ENCODE results near the gene OR10D3.

OR10D3 gene

DNA sequence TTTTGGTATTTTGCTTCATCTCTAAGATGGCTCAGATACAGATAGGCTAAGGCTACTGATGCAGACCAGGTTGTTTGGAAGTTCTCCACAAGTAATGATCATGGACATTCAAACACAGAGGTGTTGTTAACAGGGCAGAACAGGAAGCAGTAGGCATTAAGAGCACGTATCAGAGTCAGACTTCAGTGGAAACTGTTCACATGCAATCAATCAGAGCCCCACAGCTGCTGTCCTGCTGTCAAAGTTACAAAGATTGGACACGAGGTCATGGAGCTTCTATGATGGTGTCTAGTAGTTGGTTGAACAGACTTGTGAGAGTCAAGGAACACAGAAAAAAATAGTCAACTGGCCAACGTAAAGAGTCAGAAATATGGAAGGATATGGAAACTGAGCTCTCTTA, 19.8 kb downstream of the OR10D3 start:
- TF ChIP-seq, protein P1, sequence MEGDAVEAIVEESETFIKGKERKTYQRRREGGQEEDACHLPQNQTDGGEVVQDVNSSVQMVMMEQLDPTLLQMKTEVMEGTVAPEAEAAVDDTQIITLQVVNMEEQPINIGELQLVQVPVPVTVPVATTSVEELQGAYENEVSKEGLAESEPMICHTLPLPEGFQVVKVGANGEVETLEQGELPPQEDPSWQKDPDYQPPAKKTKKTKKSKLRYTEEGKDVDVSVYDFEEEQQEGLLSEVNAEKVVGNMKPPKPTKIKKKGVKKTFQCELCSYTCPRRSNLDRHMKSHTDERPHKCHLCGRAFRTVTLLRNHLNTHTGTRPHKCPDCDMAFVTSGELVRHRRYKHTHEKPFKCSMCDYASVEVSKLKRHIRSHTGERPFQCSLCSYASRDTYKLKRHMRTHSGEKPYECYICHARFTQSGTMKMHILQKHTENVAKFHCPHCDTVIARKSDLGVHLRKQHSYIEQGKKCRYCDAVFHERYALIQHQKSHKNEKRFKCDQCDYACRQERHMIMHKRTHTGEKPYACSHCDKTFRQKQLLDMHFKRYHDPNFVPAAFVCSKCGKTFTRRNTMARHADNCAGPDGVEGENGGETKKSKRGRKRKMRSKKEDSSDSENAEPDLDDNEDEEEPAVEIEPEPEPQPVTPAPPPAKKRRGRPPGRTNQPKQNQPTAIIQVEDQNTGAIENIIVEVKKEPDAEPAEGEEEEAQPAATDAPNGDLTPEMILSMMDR (IDR thresholded peaks at IDR 0.05; ENCODE audit: insufficient read depth, low read depth, low read length, missing control alignments), result no peak
- no peak for DNase-seq (ENCODE audit: low read depth)
- no peak overlapping the region for H3K4me3 ChIP-seq (ENCODE audit: low read length)

DNA sequence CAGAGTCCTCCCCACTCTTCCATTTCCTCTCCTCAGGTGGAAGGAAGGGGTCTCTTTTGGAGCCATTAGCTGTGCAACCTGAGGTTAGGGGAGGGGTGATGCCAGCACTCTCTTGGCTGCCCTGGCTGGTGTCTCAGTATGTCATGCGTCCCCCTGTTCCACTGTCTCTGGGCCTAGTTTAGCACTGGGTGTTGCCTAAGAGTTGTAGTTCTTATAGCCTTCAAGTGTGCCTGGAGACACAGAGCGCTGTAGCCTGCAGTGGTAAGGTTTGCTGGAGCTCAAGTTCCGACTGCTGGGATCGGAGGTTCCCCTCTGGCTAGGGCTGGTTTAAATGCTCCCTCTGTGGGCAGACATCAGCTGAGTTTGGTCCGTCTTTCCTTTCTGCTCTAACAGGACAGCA, 20.9 kb downstream of the OR10D3 start:
- no peak for DNase-seq (ENCODE audit: low read depth)
- no peak overlapping the region for H3K4me3 ChIP-seq (ENCODE audit: low read length)
- TF ChIP-seq, protein P1 (IDR thresholded peaks at IDR 0.05; ENCODE audit: insufficient read depth, low read depth, low read length, missing control alignments), result no peak

DNA sequence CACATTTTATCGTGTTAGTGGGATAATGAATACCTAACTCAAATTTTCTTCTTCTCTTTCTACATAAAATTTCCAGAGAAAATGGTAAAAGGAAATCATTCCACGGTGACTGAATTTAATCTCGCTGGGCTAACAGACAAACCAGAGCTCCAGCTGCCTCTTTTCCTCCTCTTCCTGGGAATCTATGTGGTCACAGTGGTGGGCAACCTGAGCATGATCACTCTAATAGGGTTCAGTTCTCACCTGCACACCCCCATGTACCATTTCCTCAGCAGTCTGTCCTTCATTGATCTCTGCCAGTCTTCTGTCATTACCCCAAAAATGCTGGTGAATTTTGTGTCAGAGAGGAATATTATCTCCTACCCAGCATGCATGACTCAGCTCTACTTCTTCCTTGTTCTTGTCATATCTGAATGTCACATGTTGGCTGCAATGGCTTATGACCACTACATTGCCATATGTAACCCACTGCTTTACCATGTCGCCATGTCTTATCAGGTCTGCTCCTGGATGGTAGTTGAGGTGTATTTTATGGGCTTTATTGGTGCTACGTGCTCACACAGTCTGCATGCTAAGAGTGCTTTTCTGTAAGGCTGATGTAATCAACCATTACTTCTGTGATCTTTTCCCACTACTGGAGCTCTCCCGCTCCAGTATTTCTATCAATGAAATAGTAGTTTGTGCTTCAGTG, 24.1 kb downstream of the OR10D3 start:
- H3K4me3 ChIP-seq (ENCODE audit: low read length), result no peak overlapping the region
- DNase-seq (ENCODE audit: low read depth), result peak; percentile 9
- TF ChIP-seq, protein P1 (IDR thresholded peaks at IDR 0.05; ENCODE audit: insufficient read depth, low read depth, low read length, missing control alignments), result no peak

DNA sequence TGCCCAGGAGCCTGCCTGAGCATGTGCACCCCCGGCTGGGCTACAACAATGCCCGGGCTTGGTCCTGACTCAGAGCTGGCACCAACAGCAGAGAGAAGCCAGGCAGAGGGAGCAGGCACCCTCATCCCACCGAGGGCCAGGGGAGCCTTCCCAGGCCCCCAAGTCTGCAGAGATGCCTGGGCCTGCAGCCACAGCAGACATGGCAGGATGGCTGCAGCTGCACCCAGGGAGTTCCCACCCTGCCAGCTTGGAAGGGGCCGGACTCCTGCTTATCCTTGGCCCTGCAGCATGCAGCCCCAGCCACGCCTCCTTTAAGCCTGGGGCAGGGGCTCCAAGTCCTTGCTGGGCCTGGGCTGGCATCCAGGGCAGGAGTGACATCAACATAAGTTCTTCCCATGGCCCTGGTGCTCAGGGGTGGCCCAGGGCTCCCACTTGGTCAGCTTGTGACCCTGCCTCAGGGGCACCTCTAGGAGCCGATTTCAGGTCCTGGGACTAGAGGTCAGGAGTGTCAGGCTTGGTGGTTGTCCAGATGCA, 26.7 kb downstream of the OR10D3 start:
- no peak for DNase-seq (ENCODE audit: low read depth)
- TF ChIP-seq, protein P1 (IDR thresholded peaks at IDR 0.05; ENCODE audit: insufficient read depth, low read depth, low read length, missing control alignments), result no peak
- no peak overlapping the region for H3K4me3 ChIP-seq (ENCODE audit: low read length)

DNA sequence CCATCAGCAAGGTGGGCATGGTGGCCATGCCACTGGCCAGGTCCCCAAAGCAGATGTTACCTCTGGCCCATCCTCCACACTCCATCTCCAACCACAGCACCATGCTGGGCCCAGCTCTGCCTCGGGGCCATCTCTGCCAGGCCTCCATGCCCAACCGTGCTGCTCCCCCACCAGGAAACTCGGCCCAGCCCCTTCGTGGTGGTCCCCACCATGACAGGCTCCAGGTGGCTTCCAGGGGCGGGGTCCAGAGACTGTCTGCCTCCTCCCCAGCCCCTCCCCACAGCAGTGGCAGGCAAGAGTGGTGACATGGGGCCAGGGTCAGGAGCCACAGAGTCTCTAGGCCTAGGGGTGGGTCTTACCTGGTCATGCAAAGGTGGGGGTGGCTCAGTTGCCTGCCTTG, 27.3 kb downstream of the OR10D3 start:
- TF ChIP-seq, protein P1 (IDR thresholded peaks at IDR 0.05; ENCODE audit: insufficient read depth, low read depth, low read length, missing control alignments), result no peak
- no peak for DNase-seq (ENCODE audit: low read depth)
- H3K4me3 ChIP-seq (ENCODE audit: low read length), result no peak overlapping the region

DNA sequence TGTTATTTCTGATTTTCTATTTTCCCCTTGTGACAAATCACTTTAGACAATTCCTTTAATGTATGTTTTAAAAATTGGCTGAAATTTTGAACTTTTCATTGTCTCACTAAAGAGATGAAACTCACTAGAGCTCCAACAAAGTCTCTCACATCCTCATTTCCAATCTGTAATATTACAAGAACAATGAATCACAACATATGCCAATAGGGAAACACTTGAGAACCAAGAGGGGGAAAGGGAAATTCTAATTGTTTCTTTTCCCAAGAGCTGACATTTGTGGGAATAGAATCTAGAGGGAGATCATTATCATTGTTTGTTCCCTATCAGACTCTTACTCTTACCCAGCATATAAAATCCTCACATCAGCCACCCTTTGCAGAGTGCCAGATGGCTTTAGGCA, 28.2 kb downstream of the OR10D3 start:
- TF ChIP-seq, protein P1 (IDR thresholded peaks at IDR 0.05; ENCODE audit: insufficient read depth, low read depth, low read length, missing control alignments), result no peak
- no peak for DNase-seq (ENCODE audit: low read depth)
- H3K4me3 ChIP-seq (ENCODE audit: low read length), result no peak overlapping the region

DNA sequence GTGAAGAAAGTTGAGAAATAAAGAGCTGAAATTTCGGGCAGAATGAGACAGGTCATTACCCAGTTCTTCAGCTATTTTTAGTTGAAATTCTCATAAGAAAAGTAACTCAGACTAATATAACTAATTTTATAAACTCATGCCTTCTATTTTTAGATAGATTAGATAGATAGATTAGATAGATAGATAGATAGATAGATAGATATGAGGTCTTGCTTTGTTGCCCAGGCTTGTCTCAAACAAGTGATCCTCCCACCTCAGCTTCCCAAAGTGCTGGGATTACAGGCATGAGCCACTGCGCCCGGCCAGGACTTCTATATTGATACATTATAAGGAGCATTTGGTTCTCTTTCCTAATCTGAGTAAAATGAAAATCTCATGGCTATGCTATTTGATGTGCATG, 30.9 kb downstream of the OR10D3 start:
- TF ChIP-seq, protein P1 (IDR thresholded peaks at IDR 0.05; ENCODE audit: insufficient read depth, low read depth, low read length, missing control alignments), result no peak
- no peak for DNase-seq (ENCODE audit: low read depth)
- no peak overlapping the region for H3K4me3 ChIP-seq (ENCODE audit: low read length)
